Fibroblast of skin of left biceps (primary cell): ENCODE measurements around the gene MINDY3.

Experiments
- DNase-seq, 2 experiments: peaks; one replicate each; pipeline ENCODE4 v3.0.0-alpha.2; 2013; ENCODE audit warnings: low read depth in 2 of 2

MINDY3 gene

DNA sequence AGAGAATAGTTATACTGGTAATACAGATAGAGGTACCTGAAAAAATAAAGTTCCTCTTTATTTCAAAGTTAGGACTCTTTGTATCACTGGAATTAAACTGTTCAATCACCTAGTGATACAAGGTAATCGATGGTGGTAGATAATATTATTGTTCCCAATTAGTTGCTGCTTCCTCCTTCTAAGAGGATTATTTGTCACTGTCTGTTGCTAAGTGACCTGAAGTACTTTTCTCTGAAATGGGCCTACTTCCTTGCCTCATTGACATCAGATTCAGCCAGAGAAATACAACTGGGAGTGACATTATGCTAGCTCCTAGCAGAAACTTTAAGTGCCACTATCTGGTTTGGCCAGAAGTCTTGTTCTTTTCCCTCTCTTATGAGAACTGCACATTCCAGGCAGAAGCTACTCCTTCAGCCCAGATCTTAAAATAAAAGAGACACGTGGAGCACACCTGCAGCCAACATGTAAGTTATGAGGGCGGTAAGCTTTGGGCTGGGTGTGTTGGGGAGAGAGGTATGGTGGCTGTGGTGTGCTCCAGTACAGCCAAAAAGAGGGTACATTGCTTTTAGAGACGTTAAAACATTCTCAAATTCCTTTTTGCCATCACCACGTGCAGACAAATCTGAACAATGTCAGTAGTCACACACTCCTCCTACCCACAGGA is 54.8 kb downstream of the MINDY3 start:
- no peak for DNase-seq

DNA sequence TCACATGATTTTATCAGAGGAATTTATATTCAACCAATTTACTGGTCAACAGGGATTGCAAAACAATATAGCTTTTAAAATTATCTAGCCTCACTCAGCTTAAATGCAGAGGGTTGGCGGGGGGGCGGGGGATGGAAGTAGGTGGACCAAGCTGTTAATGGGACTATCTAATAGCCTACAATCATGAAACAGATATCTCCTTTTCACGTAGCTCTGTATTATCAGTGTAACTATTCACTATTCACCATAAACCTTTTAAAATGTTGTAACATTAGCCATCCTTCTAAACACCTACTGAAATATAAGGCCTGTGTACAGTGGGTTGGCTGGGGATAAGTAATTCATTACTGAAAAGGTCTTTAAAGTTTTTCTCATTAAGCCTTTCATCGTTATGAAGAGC is 56.2 kb downstream of the MINDY3 start:
- DNase-seq, result no peak

DNA sequence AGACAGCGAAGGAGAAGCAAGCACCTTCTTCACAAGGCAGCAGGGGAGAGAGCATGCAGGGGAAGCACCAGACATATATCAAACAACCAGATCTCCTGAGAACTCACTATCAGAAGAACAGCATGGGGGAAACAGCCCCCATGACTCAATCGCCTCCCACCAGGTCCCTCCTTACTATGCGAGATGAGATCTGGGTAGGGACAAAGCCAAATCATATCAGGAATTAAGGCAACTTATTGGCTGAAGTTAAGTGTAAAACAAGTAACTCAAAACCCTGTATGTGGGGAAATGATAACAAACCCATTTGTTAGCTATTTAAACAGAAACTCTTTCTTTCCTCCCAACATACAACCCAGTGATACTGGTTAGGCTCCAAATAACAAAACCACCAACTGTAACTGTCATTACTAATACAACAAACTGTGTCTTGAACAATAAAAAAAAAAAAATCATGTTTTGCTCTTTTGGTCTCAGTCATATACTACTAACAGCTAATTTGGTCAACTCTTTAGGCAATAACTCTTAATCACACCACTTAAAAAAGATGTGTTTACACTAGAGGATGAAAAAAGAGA is 57.8 kb downstream of the MINDY3 start:
- DNase-seq, result no peak

DNA sequence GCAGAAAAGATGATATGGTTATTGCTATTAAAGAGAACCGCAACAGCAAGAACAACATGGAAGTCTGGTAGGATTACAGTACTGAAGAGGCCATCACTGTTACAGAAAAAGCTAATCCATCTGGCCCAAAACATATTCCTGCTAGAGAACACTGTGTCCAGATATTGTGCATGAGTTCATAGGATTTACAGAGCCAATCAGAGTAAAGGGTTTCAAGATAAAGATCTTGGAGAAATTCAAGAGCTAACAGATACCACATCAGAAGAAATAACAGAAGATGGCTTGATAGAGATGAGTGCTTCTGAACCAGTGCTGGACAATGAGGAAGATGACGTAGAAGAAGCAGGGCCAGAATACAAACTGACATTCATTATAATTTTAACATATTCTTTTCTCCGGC is 58.7 kb downstream of the MINDY3 start:
- DNase-seq, result no peak

DNA sequence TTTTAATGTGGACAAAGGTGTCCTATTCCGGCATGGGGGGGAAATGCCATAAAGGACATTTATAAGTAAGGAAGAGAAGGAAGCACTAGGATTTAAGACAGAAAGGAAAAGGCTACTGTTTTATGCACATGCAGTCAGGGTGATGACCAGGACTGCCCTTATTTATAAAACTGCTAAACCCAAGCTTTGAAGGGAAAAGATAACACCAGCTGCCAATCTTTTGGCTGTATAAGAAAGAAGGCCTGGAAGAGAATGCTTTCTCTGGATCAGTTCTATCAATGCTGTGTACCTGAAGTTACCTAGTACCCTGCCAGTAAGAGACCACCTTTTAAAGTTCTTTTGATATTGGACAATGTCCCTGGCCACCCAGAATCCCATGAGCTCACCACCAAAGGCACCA is 59.2 kb downstream of the MINDY3 start:
- no peak for DNase-seq

DNA sequence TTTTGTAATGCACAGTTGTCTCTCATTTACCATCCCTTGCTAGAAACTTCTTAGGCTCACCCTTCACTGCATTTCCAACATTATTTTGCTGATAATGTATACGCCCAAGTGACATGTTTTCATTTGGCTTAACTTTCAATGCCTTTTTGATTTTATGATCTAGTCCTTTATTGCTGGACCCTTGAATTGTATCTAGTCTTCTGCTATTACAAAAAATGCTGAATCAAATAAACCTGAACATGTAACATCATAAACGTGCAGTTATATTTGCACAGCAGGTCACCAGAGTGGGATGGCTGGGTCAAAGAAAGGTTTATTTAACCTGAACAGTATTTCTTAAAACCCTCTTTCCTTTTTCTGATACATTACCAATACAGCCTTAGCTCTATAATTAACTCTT is 63.0 kb downstream of the MINDY3 start:
- no peak for DNase-seq

DNA sequence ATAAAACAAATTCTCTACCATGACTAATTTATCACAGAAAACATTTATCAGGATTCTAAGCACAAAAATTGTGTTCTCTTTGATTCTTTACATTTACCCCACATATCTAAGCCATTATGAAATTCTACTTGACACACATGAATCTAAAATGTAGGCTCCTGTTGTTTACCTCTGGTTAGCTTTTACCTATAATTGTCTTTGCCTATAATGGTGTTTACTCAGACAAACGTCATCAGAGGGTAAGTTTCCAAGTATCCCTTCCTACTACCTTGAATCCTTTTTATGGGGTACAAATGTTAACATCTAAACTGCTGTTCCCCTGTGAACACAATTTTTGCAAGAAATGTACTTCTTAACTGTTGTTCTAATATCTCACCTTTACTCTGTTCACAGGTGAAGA is 63.5 kb downstream of the MINDY3 start:
- no peak for DNase-seq

DNA sequence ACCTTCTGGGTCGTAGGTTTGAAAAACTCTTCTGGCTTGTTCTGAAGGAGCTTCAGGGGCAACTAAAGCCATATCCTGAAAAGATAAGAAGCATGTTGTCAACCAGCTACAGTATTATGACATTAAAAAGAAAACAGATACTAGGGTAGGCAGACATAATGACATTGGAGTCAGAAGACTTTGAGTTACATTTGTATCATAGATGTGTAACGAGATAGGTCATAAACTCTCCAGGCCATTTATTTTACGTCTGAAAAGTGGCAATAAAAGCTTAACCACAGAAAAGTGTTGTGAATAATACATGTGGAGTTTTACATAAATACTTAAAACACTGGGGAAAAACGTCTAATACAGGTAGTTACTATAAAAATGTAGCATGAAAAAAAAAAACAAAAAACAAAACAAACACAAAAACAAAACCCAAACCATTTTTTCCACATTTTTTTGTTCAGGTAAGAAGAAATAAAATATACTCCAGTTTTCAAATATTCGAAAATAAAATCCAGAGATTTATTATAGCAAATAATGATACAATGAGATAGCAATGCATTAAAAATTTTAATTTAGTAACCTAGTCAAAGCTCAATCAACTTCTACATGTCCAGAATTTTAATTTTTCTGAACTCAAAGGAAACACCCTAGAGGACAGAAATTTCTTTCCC is 64.1 kb downstream of the MINDY3 start:
- no peak for DNase-seq

DNA sequence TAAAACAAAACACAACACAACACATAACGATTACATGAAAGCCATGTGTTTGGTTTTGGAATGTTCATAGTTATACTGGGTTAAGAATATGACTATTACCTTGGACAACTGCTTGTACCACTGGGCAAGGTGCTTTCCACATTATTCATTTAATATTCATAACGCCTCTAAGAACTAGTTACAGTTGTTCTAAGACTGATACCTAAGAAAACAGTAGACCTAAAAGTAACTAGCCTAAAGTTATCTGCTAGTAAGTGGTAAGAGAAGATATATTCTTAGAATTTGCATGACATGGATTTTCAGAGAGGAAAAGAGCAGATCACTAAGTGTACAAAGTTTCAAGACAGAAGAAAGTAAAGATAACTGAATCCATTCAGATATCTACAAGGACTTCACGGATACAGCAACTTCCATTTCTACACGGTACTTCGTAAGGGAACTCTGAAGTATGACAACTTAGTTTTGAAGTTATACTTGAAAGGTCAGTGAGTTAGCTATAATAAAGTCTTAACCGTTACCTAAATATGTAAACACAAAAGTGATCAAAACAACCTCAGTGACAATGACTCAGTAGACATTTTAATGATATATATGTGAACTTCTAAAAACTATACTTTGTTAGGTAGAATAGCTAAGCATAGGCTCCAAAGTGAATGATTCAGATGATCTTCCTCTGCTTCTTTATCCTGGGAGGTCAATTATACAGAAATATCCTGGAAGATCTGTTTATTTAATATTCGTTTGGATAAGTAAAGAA is 65.1 kb downstream of the MINDY3 start:
- no peak for DNase-seq

DNA sequence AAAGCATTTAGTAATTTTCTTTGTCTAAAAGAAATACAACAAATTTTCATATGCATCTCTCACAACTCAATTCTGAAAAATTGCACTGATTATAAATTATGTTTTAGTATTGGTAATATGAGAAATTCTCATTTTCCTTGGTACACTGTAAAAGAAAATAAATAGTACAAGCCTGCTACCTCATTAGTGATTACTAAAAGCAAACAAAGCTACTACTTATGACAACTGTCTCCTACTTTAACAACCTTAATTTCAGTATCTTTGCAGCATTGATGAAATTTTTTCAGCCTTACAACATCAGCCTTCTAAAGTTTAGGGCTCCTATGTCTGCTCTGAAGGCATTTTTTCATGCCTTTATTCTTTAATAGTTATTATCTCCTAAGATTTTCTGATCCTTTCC is 65.7 kb downstream of the MINDY3 start:
- DNase-seq, result no peak

DNA sequence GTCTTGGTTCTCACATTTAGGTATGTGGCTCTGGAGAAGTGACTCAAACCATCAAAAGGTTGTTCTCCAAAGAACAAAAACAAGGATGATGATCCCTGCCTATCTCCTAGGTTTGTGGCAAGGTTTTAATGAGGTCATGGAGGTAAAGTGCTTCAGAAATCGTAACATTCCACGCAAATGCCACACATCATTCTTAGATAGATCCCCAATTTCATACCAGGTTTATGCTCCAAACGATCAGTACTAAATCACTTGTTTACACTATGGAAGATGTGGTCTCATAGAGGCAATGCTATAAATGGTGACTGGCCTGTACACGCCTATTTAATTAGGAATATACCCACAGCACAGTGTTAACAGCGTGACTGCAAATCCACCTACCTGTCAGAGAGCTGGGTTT is 66.6 kb downstream of the MINDY3 start:
- DNase-seq, result no peak

DNA sequence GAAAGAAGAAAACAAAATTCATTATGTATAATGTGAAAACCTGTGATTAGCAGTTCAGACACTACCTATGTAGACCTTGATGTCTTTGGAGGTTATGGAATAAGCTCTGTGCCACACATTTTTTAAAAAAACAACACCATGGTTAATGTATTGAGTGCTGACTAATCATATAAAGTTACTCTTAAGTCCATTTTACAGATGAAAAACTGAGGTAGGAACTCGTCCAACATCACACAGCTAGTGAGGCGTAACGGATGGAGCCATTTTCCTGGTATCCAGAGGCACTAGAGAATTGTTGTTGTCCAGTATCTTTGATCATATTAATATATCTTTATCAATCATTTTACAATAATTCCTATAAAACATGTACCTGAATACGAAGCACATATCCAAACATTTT is 67.5 kb downstream of the MINDY3 start:
- no peak for DNase-seq

DNA sequence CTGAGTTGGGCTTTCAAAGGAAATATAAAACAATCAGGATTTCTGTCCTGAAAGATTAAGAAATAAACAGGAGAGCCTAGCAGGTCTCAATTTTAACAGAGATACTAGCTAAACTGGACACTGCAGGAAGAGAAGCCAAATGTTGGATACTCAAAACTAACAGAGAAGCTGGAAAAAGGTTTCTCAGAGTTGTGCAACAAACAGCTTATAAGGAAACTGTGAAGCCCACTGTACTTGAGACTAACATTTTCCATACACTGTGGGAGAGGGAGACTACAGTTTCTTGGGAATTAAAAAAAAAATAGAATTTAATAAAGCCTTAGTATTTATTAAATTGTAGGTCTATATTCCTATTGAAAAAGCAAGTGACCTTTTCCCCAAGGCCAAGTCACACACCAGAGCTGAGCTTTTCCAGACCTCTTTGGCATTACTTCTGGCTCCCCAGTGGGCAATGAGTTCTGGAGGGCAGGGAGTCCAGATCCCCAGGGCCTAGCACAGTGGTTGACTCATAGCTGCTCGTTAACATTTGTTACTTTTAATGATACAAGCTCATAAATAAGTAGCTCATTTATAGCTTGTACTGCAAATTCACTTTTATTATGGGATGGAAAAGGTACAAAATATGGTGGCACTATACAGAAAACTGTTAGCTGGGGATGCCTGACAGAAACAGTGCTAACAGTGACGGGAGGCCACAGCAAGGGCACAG is 68.3 kb downstream of the MINDY3 start:
- DNase-seq, result no peak

DNA sequence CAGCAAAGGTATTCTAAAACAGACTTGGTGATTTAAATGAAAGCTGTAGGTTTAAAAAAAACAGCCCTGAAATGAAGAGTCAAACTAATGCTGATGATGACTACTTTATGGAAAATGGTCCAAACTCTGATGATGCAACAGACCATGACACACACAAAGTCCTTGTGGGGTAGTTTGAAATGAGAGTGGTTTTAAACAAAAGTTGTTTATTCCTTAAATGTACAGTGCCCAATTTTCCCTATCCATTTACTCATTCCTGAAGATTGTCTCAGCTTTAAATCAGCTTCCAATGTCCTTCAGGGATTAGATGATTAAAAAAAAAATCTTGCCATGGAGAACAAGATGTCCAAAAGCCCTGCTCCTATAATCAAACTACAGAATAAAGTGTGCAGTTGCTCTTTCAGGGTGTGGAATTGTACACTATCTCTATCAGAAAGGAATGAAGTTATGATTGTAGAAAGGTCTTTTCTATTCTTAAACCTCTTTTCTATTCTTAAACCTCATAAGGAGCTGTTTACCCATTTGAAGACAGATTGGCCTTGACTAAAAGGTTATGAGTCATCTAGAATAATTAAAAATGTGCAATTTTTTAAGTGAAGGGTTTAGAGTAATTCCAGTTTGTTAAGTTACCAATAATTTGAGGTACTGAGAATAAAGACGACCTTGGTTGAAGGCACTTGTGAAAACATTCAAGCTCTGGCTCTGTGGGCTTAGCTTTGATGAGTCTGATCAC is 70.3 kb downstream of the MINDY3 start:
- DNase-seq, result peak; percentile 74 to 76

DNA sequence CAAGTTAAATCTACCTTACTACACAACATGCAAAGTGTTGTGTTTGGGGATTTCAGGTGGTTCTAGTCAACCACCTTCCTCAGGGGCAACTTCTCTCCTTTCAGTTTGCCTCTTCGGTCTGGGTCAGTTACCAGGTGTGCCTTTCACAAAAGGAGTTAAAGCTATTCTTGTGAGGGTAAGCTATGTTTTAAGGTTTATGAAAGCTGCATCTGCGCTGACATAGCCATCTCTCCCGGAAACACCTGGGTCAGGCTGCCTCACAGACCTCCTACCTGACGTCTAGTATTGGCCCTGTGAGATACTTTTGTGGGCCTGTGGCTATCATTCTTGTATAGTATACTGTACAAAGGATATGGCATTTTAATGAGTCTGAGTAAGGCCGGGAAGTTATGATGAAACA is 72.9 kb downstream of the MINDY3 start:
- DNase-seq, result no peak

DNA sequence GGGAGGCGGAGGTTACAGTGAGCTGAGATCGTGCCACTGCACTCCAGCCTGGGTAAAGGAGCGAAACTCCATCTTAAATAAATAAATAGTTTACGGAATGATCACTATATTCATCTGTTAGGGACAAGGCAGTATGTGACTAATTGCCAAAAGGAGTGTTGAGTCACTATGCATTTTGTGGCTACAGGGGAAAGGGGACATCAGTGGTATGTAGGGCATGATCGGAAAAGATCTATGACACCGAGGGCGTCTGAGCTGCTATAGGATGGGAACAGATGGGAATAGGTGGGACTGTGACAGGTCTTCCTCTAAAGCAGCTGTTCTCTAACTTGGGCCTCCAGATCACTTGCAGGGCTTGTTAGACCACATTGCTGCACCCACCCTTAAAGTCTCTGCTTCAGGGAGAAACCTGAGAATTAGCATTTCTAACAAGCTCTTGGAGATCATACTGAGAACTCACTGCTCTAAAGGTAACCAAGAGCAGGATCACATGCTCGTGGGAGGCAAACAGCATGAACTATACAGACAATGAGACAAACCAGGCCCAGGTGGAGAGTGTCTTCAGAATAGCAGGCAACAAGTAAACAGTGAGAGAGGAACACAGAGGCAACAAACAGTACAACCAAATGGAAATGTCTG is 75.5 kb downstream of the MINDY3 start:
- no peak for DNase-seq

DNA sequence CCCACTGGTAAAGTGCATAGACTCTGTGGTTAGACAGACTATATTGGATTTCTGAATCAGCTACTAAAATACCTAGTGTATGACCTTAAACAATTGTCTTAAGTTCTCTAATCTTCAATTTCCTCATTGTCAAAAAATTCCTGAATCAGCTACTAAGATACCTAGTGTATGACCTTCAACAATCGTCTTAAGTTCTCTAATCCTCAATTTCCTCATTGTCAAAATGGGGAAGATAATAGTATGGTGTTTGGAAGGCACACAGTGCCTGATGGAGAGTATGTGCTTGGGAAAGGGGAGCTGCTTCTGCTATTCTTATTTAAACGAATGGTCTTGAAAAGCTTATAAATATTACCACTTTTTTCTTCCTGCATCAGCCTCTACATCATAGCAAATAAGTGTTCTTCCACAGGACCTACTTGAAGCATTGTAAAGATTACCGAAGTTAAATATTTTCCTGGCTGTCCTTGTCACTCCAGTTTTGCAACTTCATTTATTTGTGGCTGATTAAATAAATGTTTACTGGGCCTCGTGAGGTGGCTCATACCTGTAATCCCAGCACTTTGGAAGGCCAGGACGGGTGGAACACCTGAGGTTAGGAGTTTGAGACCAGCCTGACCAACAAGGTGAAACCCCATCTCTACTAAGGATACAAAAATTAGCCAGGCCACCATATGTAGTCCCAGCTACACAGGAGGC is 76.2 kb downstream of the MINDY3 start:
- no peak for DNase-seq

DNA sequence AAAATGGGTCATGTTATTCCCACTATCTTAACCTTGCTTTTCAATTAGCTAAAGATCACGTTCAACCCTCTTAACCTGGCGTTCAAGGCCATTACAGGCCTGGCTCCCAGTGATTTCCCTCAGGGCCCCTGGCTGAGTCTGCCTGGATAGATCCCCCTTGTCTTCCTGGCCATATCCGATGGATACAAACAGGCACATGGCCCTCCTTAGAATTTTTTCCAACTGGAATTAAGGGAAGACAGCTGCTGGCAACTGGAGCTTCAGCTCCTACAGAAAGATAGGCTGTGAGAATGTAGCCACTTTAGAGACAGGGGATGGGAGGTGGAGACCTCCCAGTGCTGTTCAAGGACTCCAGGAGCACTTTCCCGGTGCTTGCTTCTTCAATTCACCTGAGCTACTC is 77.5 kb downstream of the MINDY3 start:
- no peak for DNase-seq

DNA sequence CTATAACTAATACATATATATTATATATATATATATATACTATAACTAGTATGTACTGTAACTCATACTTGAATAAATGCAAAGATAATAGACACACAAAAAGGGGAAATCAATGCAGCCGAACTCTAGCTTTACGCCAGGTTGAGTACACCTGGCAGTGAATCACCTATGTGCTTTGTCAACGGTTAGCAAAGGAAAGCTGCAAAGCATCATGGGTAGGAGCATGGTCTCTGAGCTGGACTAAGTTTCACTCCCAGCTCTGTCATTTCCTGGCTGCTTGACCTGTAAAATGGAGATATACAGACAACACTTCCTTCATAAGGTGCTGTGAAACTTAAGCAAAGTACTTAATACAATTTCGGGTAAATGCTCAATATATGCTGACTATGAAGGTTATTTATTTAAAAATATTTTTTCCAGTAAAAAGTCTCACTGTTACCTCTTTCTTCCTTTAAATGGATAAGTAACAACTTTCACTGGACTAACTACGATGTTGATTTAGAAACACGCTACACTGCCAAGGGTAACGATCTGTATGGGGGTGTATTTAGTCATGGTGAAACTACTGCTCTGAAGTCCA is 78.8 kb downstream of the MINDY3 start:
- DNase-seq, result no peak
